NCI-H2029 (cell line): ENCODE data around the gene IL3.
A peak's percentile ranks its signal among the peaks of the same experiment; 100 is the strongest.

Experiments
- DNase-seq: peaks from one replicate; lab custom pipeline; 2025; lab: John Stamatoyannopoulos, UW

IL3 gene

GRCh38 chr5:132073231-132074013 is 13.0 kb downstream of the IL3 start, which contains the start of gene CSF2:
Gene CSF2 (plus strand): TSS chr5:132073789. CDS start chr5:132073824, 35 bp downstream.
- no peak for DNase-seq

DNA sequence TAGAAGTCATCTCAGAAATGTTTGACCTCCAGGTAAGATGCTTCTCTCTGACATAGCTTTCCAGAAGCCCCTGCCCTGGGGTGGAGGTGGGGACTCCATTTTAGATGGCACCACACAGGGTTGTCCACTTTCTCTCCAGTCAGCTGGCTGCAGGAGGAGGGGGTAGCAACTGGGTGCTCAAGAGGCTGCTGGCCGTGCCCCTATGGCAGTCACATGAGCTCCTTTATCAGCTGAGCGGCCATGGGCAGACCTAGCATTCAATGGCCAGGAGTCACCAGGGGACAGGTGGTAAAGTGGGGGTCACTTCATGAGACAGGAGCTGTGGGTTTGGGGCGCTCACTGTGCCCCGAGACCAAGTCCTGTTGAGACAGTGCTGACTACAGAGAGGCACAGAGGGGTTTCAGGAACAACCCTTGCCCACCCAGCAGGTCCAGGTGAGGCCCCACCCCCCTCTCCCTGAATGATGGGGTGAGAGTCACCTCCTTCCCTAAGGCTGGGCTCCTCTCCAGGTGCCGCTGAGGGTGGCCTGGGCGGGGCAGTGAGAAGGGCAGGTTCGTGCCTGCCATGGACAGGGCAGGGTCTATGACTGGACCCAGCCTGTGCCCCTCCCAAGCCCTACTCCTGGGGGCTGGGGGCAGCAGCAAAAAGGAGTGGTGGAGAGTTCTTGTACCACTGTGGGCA is 13.8 kb downstream of the IL3 start:
- DNase-seq: no peak

DNA sequence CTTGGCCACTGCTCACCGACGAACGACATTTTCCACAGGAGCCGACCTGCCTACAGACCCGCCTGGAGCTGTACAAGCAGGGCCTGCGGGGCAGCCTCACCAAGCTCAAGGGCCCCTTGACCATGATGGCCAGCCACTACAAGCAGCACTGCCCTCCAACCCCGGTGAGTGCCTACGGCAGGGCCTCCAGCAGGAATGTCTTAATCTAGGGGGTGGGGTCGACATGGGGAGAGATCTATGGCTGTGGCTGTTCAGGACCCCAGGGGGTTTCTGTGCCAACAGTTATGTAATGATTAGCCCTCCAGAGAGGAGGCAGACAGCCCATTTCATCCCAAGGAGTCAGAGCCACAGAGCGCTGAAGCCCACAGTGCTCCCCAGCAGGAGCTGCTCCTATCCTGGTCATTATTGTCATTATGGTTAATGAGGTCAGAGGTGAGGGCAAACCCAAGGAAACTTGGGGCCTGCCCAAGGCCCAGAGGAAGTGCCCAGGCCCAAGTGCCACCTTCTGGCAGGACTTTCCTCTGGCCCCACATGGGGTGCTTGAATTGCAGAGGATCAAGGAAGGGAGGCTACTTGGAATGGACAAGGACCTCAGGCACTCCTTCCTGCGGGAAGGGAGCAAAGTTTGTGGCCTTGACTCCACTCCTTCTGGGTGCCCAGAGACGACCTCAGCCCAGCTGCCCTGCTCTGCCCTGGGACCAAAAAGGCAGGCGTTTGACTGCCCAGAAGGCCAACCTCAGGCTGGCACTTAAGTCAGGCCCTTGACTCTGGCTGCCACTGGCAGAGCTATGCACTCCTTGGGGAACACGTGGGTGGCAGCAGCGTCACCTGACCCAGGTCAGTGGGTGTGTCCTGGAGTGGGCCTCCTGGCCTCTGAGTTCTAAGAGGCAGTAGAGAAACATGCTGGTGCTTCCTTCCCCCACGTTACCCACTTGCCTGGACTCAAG is 14.6 kb downstream of the IL3 start:
- DNase-seq: peak; percentile 64

- no peak for DNase-seq
Observed at GRCh38 chr5:132075719-132076077, 15.2 kb downstream of the IL3 start.

DNA sequence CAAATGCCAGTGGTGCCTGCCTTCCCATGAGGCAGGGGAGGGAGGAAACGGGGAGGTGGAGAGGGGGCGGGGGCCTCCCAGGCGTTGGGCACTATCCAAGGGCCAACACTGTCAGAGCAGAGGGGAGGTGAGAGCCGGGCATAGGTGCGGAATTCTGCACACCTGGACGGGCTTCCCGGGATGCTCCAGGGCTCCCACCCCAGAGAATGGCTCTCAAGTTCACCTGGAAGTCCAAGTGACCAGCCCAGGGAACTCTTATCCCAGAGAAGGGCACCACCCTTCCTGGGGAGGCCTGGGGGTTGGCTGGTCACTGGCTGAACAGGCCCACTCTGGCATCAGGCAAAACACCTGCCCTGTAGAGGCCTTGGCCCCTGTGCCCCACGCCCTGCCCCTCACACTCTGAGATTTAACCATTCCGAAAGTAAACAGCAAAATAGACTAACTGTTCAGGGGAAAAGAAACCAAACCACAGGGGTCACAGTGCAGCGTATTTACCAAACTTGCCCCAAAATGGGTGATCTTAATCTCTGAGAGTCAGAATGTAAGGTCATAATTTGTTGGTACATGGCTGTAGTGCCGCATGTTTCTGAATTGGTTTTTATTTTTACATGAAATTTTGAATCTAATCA is 15.9 kb downstream of the IL3 start:
- no peak for DNase-seq

- DNase-seq: no peak
Observed at GRCh38 chr5:132076983-132077382, 16.5 kb downstream of the IL3 start.

GRCh38 chr5:132079081-132079480 is 18.6 kb downstream of the IL3 start:
- DNase-seq: no peak

- no peak for DNase-seq
Observed at GRCh38 chr5:132079619-132080018, 19.2 kb downstream of the IL3 start.

- no peak for DNase-seq
Observed at GRCh38 chr5:132080595-132080994, 20.1 kb downstream of the IL3 start.

DNA sequence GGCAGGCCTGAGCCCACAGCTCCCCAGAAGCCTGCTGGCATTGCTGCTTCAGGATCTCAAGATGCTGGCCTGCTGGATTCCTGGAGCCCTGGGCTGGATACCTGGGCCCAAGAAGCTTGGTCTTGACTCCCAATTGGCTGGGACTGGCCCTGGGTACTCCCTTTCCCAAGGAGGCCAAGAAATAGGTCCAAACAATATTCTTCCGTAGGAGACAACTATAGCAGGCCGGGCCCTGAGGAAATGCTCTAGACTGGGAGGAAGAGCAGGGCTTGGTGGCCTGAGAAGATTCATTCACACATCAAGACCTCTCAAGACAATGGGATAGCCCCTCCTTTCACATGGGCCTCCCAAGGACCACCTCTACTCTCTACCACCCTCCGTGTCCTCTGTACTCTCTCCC is 21.0 kb downstream of the IL3 start:
- no peak for DNase-seq

DNA sequence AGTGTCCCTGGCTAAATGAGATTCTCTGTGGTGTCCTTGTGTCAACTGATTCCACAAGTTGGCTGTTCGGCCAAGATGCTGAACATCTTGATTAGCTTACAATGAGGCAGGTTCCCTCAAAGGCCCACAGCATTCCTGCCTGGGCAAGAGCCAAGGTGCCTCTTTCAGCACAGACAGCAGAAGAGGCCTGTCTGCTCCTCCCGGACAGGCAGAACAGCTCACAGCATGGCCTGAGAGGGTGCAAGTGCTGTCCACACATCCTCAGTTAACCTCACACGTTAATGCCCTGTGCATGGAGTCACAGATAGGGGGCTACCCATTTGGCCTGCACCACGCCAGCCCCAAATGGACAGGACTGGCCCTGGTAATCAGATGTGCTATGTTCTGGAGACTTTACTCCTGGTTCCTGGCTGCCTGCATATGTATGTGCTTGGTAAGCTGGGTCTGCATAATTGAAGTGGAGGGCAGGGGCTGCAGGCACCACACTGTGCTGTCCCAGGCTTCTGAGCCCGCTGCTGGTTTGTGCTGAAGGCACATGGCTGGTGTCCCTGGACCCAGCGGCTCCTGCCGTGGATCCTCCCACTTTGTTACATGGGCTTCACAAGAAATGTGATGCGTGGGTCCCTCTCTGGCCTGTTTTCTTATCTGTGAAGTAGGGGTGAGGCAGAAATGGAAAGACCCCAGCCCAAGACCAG is 22.0 kb downstream of the IL3 start:
- DNase-seq: no peak

DNA sequence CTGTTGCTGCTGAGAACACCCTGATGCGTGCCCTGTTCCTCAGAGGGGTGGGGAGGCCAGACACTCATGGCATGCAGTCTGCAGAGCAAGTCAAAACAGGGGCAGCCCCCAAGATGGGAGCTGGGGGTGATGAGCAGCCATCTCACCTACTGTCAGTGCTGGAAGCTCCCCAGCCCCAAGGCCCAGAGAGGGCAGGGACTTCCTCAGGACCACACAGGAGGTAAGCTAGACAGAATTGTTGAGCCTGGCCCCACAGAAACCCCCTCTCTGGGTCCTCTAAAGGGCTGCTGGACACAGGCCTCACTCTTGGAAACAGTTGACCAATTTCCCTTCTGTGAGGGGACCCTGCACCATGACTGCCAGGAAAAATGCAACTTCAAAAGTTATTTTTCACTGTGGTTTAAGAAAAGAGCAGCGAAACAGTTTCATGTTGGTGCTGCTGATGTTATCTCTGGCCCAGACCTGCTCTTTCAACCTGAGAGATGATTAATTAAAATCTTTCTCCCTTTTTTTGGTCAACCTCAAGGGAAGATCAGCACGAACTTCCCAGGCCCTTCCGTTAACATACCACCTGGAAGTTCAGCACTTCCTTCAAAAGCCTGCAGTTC is 22.7 kb downstream of the IL3 start:
- no peak for DNase-seq

- DNase-seq: no peak
Observed at GRCh38 chr5:132085686-132086085, 25.2 kb downstream of the IL3 start.

GRCh38 chr5:132086277-132086794 is 25.9 kb downstream of the IL3 start:
- DNase-seq: peak; percentile 85

GRCh38 chr5:132087176-132087575 is 26.7 kb downstream of the IL3 start:
- no peak for DNase-seq

DNA sequence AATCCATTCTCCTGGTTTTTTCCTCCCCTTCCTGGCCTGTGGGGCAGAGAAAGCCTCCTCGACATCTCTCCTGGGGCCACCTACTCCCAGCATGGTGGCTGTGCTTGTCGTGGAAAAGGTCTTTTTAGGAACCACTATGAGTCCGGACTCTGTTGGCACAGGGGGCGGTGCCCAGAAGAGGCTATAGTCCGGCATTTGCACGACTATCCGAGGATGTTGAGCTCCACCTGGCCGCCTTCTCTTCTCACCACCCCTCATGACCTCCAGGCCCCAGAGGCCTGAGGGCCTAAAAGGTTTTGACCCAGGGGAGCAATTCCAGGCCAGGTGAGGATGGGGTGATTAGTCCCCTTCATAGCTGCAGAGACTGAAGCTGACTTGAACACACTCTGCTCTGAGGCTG is 27.2 kb downstream of the IL3 start:
- DNase-seq: no peak

- no peak for DNase-seq
Observed at GRCh38 chr5:132089363-132089762, 28.9 kb downstream of the IL3 start.

GRCh38 chr5:132090107-132090506 is 29.7 kb downstream of the IL3 start:
- DNase-seq: peak; percentile 32

DNA sequence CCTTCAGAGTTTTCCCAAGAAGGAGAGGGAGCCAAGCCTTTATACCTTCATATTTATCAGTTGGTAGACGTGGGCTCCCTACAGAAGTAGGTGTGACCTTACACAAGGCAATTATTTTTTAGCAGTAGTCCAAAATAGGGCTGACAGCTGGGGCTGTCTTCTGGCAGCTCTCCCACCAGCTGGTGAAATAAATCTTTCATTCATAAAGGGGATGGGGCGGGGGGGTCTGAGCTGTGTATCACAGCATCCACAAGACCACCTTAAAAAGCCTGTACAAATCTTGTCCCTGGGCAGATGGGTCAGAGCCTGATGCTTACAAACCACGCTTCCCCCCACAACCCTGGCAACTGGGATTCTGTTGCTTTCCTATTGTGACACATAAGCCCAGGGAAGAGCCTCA is 32.8 kb downstream of the IL3 start:
- DNase-seq: no peak

DNA sequence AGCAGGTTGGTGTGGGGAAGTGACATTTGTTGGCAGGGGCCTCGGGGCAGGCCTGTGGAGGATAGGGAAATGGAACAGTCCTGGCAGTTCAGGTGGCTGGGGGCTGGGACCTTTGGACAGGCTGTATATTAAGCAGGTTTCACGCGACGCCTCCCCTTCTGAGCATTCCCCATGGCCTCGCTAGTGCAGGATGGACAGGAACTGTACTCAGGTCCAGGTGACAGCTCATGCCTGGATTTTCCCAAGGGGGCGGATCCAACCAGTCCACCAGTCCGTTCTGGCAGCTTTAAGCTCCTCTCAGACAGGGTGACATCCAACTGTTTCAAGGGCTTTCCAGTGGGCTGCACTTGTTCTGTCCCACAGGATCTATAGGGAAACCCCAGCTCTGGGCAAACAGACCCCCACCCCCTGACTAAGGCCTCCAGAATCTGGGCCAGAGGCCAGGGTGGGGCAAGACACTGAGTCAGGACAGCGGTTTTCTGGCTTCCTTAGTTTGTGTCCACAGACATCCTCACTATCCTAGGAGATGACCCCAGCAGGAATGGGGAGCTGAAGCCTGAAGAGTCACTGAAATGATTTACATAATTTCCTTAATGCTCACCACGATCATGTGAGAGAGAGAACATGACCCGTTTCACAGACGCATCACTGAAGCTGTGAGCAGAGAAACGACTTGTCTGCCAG is 34.1 kb downstream of the IL3 start:
- no peak for DNase-seq
